Fibroblast of mammary gland (primary cell): Measurements from ENCODE around the gene WWC2.
A peak's percentile ranks its signal among the peaks of the same experiment; 100 is the strongest.

ENCODE experiments used
- DNase-seq: peaks from one replicate; pipeline ENCODE4 v3.0.0-alpha.2; 2010; ENCODE audit warnings: low read depth
- H3K4me3 ChIP-seq: 2 replicates; pipeline ENCODE4 v1.5.1; 2011; ENCODE audit warnings: low read depth, mild to moderate bottlenecking, low read length, moderate library complexity; ENCODE audit not compliant: control insufficient read depth
- TF ChIP-seq, protein P1 (sequence below): conservative IDR thresholded peaks from 2 replicates; pipeline ENCODE4 v1.5.1; 2011; ENCODE audit warnings: low read depth, low read length, inconsistent platforms; ENCODE audit not compliant: control insufficient read depth, insufficient read depth

WWC2 gene

DNA sequence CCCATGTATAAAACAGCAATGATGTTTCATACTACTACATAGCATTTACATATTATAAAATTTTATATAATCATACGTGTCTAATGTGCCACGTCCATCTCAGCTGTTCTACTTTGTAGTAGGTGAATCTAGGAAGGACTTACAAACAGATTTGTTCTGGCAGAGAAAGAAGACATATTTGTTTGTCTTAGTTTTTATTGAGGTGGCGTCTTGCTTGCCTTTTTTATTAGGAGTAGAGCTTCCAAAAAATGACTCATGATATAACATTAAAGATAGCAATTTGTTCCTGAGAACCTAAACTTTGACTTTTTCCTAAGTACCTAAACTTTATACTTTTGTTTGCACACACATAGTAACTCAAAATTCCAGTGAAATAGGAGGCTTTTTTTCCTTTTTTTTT, 156.4 kb downstream of the WWC2 start:
- H3K4me3 ChIP-seq, result no peak overlapping the region
- DNase-seq, result no peak
- TF ChIP-seq, protein P1, sequence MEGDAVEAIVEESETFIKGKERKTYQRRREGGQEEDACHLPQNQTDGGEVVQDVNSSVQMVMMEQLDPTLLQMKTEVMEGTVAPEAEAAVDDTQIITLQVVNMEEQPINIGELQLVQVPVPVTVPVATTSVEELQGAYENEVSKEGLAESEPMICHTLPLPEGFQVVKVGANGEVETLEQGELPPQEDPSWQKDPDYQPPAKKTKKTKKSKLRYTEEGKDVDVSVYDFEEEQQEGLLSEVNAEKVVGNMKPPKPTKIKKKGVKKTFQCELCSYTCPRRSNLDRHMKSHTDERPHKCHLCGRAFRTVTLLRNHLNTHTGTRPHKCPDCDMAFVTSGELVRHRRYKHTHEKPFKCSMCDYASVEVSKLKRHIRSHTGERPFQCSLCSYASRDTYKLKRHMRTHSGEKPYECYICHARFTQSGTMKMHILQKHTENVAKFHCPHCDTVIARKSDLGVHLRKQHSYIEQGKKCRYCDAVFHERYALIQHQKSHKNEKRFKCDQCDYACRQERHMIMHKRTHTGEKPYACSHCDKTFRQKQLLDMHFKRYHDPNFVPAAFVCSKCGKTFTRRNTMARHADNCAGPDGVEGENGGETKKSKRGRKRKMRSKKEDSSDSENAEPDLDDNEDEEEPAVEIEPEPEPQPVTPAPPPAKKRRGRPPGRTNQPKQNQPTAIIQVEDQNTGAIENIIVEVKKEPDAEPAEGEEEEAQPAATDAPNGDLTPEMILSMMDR, result no peak

DNA sequence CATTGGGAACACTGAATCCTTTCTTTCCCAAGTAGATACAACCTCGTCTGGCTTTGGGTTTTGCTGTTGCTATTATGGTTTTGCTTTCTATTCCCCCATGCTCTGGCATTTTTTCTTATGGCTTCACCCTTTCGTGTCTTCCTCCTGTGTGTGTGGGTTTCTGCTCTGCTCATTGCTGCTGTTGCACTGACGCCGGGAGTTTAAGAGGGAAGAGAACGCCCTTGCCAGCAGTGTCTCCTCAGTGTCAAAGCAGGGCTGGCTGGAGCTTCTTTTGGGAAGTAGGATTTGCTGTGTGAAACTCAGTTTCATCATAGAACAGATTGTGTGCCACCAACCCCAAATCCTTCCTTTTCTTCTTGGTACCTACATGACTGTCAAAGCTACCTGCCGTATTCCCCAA, 157.3 kb downstream of the WWC2 start:
- H3K4me3 ChIP-seq, result no peak overlapping the region
- TF ChIP-seq, protein P1, result no peak
- DNase-seq, result no peak

DNA sequence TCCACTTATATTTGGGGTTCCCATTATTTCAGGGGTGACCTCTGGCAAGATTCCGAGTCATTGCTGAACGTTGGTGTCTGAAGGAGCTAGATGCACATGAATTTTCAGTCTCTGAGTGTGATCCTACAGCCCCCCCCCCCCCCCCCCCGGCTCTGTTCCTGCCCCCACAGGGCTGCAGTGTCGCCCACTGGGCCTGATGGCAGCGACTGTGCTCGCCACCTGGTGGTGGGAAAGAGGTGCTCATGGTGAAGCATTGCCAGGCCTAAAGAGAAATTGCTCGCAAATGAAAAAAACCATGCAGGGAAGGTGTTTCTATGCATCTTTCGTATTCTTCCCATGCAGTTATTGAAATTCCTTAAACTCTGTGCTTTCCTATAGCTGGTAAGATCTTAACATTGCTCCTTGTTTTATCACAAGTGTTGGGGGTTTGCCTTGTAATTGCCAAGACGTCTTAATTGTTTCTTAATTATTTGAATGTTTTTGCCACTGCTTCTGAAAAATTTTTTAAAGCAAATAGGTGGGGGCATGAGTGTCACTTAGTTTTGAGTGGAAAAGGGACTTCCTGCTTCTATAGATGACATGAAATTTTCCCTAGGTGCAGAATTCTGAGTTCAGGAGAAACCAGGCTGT, 157.8 kb downstream of the WWC2 start:
- peak; percentile 56 for DNase-seq
- no peak overlapping the region for H3K4me3 ChIP-seq
- TF ChIP-seq, protein P1, result peak; percentile 79

DNA sequence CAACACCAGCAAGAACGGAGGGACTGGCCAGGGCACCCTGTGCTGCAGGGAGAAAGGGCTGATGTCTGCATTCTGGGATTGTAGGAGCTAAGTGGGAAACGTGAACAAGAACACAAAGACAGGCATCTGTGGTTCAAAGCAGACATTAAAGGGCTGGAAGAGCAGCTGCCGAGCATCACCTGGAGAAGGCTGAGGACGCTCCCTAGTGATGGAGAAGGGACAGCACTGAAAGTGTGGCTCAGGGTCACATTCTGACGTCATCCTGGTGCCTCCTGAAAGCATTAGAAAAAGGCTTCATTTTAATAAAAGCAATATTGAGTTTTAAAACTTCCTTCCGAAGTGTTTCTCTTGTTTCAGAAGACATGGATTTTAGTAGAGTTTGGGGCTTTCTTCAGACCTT, 158.8 kb downstream of the WWC2 start:
- H3K4me3 ChIP-seq, result no peak overlapping the region
- DNase-seq, result no peak
- TF ChIP-seq, protein P1, result no peak

DNA sequence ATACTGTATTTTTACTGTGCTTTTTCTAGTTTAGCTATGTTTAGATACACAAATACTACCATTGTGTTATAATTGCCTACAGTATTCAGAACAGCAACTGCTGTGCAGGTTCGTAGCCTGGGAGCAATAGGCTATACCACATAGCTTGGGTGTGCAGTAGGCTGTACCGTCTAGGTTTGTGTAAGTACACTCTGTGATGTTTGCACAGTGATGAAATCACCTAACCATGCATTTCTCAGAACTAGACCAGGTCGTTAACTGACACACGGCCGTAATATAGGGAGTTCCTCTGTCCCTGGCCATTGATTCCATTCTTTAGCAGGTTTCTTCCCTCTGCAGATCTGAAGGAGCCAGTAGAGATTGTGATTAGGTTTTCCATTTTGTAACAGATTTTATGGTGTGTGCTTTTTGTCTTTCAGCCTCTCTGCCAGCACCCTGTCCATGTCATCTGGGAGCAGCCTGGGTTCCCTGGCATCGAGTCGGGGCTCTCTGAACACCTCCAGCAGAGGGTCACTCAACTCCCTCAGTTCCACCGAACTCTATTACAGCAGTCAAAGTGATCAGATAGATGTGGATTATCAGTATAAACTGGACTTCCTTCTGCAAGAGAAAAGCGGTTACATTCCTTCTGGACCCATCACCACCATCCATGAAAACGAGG, 161.6 kb downstream of the WWC2 start:
- TF ChIP-seq, protein P1, result no peak
- H3K4me3 ChIP-seq, result no peak overlapping the region
- no peak for DNase-seq

DNA sequence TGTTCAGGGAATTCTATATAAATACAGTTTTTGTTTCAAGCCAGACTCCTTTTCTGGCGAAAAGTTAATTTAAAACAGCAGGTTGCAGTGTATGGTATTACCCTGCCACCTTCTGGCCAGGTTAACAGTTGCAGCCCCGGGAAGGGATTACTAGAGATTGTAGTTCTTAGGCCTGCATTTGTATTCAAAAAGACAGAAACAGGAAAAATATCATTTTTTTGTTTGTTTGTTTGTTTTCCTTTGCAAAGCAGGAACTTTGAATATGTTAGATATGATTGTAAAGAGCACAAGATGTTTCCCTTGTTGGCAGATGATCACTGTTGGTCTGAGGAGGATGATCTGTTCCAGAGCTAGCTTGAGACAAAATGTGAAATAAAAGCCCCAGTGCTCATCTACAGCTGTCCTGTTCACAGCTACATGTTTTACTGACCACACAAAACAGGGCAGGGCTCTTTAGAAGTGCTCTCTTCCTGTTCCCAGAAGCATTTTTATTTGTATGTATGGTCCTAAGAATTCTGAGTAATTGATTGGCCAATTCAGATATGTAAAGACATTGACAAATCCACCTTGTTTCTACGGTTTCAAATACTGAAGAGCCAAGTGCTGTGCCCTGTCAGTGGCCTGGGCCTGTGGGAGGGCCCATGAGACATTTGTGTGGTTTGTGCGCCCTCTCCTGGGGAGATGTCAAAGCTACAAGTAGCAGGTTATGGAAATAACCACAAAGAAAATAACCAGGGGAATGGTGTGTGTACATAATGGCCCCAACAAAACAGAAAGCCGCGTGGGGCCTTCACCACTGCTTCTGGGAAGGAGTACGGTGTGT, 163.1 kb downstream of the WWC2 start:
- peak; percentile 78 for DNase-seq
- no peak overlapping the region for H3K4me3 ChIP-seq
- TF ChIP-seq, protein P1, result peak; percentile 91
